OCI-LY3 (cell line): ENCODE results near the gene CCDC117.
"Not testable (repeated sequence)": the region's sequence is repeated elsewhere in the genome, so short reads cannot be mapped to it uniquely, and the experiment has no call there.

Source experiments
- H2AFZ ChIP-seq: fragments of 200-600, 300-600 bp; shearing (Covaris generic); 2 replicates; pipeline ENCODE4 v1.6.0; 2014; ENCODE audit warnings: antibody characterized with exemption, low read depth, low read length
- H3K27ac ChIP-seq: fragments of 200-600, 300-600 bp; sonication (generic); 2 replicates; pipeline ENCODE4 v1.5.1; 2014; ENCODE audit warnings: mild to moderate bottlenecking, low read length, moderate library complexity, mixed read lengths
- H3K27me3 ChIP-seq: fragments of 200-600, 300-600 bp; sonication (generic); 2 replicates; pipeline ENCODE4 v1.6.1; 2014; ENCODE audit warnings: low read depth, low read length, mixed read lengths
- H3K36me3 ChIP-seq: fragments of 200-600, 300-600 bp; sonication (generic); replicated peaks from 2 replicates; pipeline ENCODE3; 2014; ENCODE audit warnings: low read depth, low read length, mixed read lengths
- H3K4me1 ChIP-seq: fragments of 300-600, 200-600 bp; sonication (generic); 2 replicates; pipeline ENCODE4 v1.6.1; 2014; ENCODE audit warnings: low read length, mixed read lengths
- H3K4me2 ChIP-seq: fragments of 200-600, 300-600 bp; sonication (generic); 2 replicates; pipeline ENCODE4 v1.6.1; 2014; ENCODE audit warnings: low read length, mixed read lengths
- H3K4me3 ChIP-seq: fragments of 300-600, 200-600 bp; sonication (generic); 2 replicates; pipeline ENCODE4 v1.5.1; 2014; ENCODE audit warnings: antibody characterized with exemption, mild to moderate bottlenecking, low read length, moderate library complexity
- H3K79me2 ChIP-seq: fragments of 300-600, 200-600 bp; shearing (Covaris generic); 2 replicates; pipeline ENCODE4 v1.6.1; 2014; ENCODE audit warnings: mild to moderate bottlenecking, low read length, mixed read lengths
- H3K9ac ChIP-seq: fragments of 300-600, 200-600 bp; shearing (Covaris generic); 2 replicates; pipeline ENCODE4 v1.6.0; 2014; ENCODE audit warnings: mild to moderate bottlenecking, low read length, moderate library complexity
- H3K9me3 ChIP-seq: fragments of 200-600, 300-600 bp; shearing (Covaris generic); 2 replicates; pipeline ENCODE4 v1.6.1; 2014; ENCODE audit warnings: low read length, mixed read lengths; ENCODE audit not compliant: insufficient read depth
- H4K20me1 ChIP-seq: fragments of 200-600, 300-600 bp; sonication (generic); 2 replicates; pipeline ENCODE4 v1.6.1; 2016; ENCODE audit warnings: low read length, mixed read lengths; ENCODE audit not compliant: insufficient read depth
- EZH2phosphoT487 ChIP-seq: fragments of 200-600 bp; shearing (Covaris generic); IDR thresholded peaks from 2 replicates; pipeline ENCODE4 v1.6.1; 2018; ENCODE audit warnings: antibody characterized with exemption, mixed run types, low read depth
- TF ChIP-seq, protein P1 (sequence below): fragments of 200-600, 300-600 bp; sonication (generic); IDR thresholded peaks from 2 replicates; pipeline ENCODE4 v1.5.1; 2014; ENCODE audit warnings: antibody characterized with exemption, low read length, low read depth

CCDC117 gene

DNA sequence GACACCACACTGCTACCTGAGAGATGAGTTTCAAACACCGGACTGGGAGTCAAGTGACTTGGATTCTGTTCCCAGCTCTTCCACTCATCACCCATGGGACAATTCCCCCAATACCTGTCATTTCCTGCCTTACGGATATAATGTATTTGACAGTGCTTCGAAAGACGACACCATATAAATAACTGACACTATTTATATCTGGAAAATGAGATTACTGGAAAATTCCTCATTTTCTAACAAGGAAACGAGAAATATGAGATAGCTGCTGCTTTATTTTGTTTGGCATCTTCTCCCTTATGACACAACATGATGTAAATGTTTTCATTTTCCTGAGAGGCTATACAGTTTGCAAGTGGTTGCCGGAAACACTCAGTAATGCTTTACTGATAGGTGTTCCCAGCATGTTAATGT is 22.0 kb upstream of the CCDC117 start:
- Histone ChIP-seq H3K4me2 (no peak overlapping the region), H3K4me1 (no peaks in the 10 kb centered on the region), H3K79me2 (no peaks in the 10 kb centered on the region), H3K9me3 (no peaks in the 10 kb centered on the region), H2AFZ (no peak overlapping the region), H3K27me3 (no peaks in the 10 kb centered on the region), H3K9ac (no peak overlapping the region), H4K20me1 (no peaks in the 10 kb centered on the region), H3K4me3 (no peak overlapping the region), H3K27ac (no peak overlapping the region), H3K36me3 (peaks cover 34% of the 10 kb centered on the region)
- TF ChIP-seq, protein P1, sequence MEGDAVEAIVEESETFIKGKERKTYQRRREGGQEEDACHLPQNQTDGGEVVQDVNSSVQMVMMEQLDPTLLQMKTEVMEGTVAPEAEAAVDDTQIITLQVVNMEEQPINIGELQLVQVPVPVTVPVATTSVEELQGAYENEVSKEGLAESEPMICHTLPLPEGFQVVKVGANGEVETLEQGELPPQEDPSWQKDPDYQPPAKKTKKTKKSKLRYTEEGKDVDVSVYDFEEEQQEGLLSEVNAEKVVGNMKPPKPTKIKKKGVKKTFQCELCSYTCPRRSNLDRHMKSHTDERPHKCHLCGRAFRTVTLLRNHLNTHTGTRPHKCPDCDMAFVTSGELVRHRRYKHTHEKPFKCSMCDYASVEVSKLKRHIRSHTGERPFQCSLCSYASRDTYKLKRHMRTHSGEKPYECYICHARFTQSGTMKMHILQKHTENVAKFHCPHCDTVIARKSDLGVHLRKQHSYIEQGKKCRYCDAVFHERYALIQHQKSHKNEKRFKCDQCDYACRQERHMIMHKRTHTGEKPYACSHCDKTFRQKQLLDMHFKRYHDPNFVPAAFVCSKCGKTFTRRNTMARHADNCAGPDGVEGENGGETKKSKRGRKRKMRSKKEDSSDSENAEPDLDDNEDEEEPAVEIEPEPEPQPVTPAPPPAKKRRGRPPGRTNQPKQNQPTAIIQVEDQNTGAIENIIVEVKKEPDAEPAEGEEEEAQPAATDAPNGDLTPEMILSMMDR: no peak
- no peak for TF ChIP-seq EZH2phosphoT487

DNA sequence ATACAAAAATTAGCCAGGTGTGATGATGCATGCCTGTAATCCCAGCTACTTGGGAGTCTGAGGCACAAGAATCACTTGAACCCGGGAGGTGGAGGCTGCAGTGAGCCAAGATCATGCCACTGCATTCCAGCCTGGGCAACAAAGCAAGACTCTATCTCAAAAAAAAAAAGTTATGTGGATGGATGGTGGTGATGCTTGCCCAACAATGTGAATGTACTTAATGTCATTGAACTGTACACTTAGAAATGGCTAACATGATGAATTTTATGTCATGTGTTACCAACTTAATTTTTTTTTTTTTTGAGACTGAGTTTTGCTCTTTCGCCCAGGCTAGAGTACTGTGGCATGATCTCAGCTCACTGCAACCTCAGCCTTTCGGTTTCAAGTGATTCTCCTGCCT is 18.0 kb upstream of the CCDC117 start:
- not testable (repeated sequence) for H3K27me3 ChIP-seq, H2AFZ ChIP-seq, H3K4me1 ChIP-seq, H3K79me2 ChIP-seq, H3K4me3 ChIP-seq, H3K36me3 ChIP-seq, H3K9ac ChIP-seq, H3K4me2 ChIP-seq, H3K27ac ChIP-seq, H3K9me3 ChIP-seq, H4K20me1 ChIP-seq

- Histone ChIP-seq H3K9me3 (no peaks in the 10 kb centered on the region), H3K4me1 (peaks cover 16% of the 10 kb centered on the region), H2AFZ (peak overlapping the region; percentile 94), H3K27ac (peak overlapping the region; percentile 81), H3K4me3 (peak overlapping the region; percentile 76), H3K27me3 (no peaks in the 10 kb centered on the region), H3K9ac (peak overlapping the region; percentile 84), H3K79me2 (no peaks in the 10 kb centered on the region), H3K36me3 (no peaks in the 10 kb centered on the region), H4K20me1 (no peaks in the 10 kb centered on the region), H3K4me2 (peak overlapping the region; percentile 89)
- TF ChIP-seq, protein P1: no peak
- no peak for TF ChIP-seq EZH2phosphoT487
Observed at GRCh38 chr22:28759861-28760560, 12.5 kb upstream of the CCDC117 start.

DNA sequence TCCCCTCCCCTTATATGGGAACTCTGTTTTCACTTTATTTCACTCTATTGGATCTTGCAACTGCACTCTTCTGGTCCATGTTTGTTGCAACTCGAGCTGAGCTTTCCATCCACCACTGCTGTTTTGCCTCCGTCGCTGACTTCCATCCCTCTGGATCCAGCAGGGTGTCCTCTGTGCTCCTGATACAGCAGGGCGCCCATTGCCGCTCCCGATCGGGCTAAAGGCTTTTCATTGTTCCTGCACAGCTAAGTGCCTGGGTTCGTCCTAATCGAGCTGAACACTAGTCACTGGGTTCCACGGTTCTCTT is 11.1 kb upstream of the CCDC117 start:
- Histone ChIP-seq H3K79me2 (no peaks in the 10 kb centered on the region), H3K9me3 (no peaks in the 10 kb centered on the region), H3K9ac (no peak overlapping the region), H2AFZ (no peak overlapping the region), H3K4me3 (no peak overlapping the region), H3K27ac (no peak overlapping the region), H3K27me3 (no peaks in the 10 kb centered on the region), H3K4me2 (no peak overlapping the region), H3K4me1 (peaks cover 16% of the 10 kb centered on the region), H4K20me1 (no peaks in the 10 kb centered on the region), H3K36me3 (no peaks in the 10 kb centered on the region)
- TF ChIP-seq, protein P1: no peak
- no peak for TF ChIP-seq EZH2phosphoT487

- peaks cover 16% of the 10 kb centered on the region for H3K4me1 ChIP-seq
- H3K27ac ChIP-seq, H3K79me2 ChIP-seq, H3K36me3 ChIP-seq, H3K9ac ChIP-seq, H3K9me3 ChIP-seq, H3K4me3 ChIP-seq, H3K4me2 ChIP-seq, H4K20me1 ChIP-seq, H2AFZ ChIP-seq, H3K27me3 ChIP-seq: not testable (repeated sequence)
Observed at GRCh38 chr22:28762000-28762399, 10.5 kb upstream of the CCDC117 start.
